GM18951 (cell line): ENCODE results near the gene NR3C2.

Source experiments
- POLR2A ChIP-seq: IDR thresholded peaks from 4 replicates; pipeline ENCODE4 v1.6.1; 2011; ENCODE audit warnings: mild to moderate bottlenecking; ENCODE audit not compliant: insufficient read length, insufficient read depth; ENCODE audit errors: extremely low read depth
- in situ Hi-C: fragments of 300-500 bp; cut with MboI; formaldehyde crosslinking; loops from one replicate; pipeline ENCODE4 v1.12.0; 2022; ENCODE audit warnings: low sequenced_read_pairs, mixed read lengths, inconsistent platforms; ENCODE audit not compliant: unreplicated experiment

Gene NR3C2

DNA sequence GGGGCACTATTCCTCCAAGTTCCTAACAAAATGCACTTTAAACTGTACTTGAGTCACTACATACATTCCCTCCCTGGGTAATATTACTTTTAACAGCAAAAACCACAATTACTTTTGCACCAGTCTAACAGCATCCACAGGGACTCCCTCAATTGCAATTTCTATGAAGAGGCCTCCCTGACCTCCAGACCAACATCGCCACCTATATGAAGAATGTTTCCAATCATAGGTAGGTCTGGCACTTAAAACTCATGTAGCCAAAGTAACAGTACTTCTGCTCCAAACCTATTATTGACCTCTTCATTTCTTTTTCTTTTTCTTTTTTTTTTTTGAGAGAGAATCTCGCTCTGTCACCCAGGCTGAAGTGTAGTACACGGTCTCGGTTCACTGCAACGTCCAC lies 15.6 kb downstream of the NR3C2 start:
- in situ Hi-C loops, result no loop called here
- no peak for TF ChIP-seq POLR2A

DNA sequence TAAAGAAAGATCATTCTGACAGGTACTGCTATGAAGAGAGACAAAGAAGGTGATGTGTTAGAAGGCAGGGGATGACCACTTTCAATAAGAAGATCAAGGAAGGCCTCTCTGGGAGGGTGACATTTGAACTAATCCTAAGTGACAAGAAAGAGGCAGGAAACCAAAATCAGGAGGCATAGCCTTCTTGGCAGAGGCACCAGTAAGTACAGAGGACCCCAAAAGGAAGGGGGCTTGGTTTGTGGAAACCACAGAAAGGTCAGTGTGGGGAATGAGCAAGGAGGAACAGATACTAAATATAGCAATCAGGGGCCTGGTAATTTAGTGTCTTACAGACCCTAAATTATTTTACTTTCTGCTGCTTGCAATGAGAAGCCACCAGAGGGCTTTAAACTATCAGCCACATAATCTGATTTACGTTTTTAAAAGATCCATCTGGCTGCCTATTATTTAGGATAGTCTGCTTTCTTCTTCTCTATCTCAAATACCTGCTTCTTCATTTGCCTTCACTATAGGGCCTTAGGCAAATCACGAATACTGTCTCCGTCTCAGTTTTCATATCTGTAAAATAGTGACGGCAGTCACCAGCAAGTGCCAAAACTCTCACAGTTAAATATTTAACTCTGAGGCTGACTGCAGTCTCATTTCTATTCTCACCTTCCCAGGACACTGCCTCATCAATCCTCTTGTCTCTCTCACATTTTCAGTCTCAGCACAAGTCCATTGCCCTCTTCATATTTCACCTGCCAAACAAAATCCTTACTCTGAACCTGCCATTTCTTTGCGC lies 16.7 kb downstream of the NR3C2 start:
- no peak for TF ChIP-seq POLR2A
- in situ Hi-C loops, result no loop called here

DNA sequence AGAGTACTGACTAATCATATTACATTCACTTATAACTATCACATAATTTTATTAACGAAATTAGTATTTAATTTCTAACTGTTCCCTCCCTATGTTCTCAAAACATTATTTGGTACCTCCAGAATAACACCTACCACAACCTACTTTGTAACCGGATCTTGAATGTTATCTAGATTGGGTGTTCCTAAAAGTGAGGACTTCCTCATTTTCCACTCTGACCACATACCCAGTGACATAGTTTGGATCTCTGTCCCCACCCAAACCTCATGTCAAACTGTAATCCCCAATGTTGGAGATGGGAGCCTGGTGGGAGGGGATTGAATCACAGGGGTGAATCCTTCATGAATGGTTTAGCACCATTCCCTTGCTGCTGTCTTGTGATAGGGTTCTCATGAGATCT lies 21.8 kb downstream of the NR3C2 start:
- in situ Hi-C loops, result no loop called here

DNA sequence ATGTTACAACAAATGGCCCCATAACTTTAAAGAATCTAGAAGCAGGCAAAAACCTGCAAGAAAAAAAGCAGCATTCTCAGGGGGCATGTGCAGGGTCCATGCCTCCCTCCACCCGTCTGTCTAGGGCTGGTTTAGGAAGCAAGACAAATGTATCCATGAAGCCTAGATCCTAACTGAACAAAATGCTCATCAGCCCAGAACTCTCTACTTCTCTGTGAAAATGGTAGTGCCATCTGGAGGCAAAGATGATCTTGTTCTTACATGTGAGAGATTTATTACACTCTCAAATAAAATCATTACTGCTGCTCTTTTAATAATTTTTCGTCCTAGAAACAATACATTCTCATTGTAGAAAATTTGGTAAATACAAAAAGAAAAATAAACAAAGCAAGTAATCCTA lies 26.7 kb downstream of the NR3C2 start:
- in situ Hi-C loops, result no loop called here
- TF ChIP-seq POLR2A, result no peak

More for the DNA sequence above, 21.8 kb downstream of the NR3C2 start:
- TF ChIP-seq POLR2A, result no peak

DNA sequence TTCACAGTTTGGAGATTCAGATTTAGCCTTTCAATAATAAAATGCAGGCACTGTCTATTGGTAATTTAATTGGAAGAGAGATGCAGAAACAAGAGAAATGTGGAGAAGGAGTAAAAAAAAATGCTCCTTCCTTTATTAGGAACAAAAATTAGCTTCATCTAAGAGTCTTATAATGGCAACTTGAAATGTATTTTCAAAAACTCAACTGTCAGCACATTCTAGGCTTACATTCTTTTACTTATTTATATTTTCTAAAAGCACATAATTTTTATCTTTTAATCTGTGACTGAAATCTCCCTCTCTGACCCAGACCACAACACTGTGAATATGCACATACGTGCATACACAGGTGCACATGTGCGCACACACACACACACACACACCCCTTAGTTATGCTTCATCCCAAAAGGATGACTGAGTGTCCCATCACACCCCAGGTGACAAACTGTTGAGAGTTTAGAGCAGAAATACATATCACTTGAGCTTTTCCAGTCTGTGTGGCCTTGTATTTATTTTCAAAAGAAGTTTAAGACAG lies 29.7 kb downstream of the NR3C2 start:
- no peak for TF ChIP-seq POLR2A
- in situ Hi-C loops, result no loop called here

DNA sequence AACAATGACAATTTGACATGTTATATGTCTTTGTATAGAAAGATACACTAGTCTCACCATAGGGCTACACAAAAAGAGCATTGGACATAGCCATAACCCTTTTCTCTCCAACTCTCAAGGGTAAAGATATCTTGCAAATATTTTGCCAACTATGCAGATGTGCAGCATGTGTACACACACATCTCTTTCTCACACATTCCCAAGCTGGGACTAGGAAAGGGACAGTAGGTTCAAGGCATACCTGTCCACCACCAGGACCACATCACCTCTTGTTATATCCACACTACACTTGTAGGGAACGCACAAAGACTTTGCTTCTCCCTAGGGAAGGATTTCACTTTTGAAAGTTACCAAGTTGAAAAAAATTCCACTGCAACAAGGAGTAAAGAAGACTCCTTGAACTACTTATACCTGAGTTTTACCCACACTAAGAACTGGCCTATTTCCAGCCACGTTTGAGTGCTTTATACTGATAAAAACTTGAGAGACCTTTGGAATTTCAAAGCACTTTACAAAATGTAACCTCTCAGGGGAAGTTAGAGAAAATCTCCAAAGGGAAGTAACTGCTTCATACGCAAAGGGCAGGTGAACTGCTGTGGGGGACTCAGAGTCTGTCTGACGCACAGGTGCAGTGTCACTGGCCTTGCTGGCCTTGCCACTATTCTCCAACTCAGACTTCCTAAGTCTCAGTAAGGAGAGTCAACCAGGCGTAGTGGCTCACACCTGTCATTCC lies 36.9 kb downstream of the NR3C2 start:
- no peak for TF ChIP-seq POLR2A
- in situ Hi-C loops, result no loop called here

DNA sequence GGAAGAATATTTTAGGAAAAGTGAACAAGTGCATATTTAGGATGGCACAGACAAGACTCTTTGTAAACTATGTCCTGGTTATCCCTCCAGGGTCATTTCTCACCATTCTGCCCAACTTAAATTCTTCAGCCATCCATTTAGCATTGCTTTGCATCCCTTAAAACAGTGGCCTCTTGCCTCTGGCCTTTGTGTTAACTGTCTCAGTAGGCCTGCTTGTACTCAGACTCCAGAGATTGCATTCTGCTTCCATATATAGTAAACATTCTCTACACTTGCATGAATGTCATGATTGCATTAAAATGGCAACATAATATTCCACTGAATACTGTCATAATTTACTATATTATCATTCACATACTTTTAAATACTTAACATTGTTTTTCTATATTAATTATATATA lies 43.2 kb downstream of the NR3C2 start:
- in situ Hi-C loops, result no loop called here
- TF ChIP-seq POLR2A, result no peak

DNA sequence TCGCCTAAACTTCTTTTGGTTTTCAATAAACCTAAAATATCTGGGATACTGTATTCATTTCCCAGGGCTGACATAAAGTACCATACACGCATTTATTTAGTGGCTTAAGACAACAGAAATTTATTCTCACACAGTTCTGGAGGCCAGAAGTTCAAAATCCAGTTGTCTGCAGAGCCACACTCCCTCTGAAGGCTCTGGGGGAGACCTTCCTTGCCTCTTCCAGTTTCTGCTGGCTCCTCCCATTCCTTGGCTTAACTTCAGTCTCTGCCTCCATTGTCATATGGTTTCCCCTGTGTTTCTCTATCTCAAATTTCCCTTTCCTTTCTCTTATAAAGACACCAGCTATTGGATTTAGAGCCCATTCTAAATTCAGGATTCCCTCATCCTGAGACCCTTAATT lies 44.4 kb downstream of the NR3C2 start:
- in situ Hi-C loops, result no loop called here
- TF ChIP-seq POLR2A, result no peak

DNA sequence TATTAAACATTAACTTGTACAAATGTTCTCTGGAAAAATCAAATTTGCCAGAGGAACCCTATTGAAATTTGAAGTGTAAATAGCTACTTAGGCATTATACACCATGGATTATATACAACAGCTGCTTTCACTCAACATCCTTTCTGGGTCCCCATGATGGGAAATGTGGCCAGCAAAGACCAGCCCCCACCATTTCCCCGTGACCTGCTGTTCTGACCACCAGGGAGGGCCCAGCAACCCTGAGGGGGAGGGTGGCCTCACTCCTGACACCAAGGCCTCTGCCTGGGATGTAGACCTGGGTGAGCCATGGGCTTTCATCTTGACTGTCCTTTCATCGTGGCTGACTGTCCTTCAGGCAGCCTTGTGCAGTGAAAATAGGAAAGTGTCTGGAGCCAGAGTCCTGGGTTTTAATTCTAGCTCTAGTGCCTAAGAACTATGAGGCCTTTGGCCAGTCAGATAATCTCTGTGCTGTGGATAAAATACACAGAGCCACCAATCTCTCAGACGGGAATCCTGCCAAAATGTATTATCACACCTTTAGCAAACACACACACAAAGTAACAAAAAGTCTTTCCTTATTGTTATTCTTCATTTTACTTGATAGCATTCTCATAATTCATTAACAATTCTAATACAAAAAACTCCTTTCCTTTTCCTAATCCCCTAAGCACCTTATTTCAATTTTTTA lies 45.1 kb downstream of the NR3C2 start:
- in situ Hi-C loops, result no loop called here
- TF ChIP-seq POLR2A, result no peak

DNA sequence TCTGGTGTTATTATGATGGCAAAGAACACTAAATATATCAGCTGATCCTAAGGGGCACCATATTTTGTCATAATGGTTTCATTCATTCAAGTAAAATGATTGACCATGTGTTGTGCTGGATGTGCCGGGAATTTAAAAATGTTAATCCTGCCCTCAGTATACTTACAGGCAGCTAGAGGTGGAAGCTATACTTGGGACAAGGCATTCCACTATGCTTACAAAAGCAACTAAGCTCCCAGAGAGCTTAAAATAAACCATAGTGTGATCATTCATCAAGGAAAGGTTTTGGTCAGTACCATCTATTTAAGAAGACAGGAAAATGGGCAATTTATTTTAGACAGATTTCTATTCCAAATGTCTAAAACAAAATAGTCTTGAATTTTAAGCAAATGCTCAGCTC lies 46.4 kb downstream of the NR3C2 start:
- in situ Hi-C loops, result no loop called here
- TF ChIP-seq POLR2A, result no peak

DNA sequence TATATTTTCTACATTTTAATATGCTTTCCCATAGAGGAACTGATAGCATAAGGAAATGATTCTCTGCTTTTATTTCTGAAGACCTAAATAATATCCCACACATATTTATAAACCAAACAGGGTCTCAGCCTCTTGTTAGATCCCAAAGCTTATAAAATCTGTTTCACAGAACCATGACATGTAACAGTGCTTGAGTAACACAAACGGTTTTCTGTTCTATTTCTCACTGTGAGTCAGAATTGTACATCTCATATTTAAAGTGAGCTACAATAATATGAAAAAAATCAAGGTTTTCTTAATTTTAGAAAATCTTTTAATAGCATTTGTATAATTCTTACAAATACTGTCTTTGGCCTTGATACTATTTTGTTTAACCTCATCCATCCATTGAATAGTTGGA lies 51.2 kb downstream of the NR3C2 start:
- in situ Hi-C loops, result no loop called here
- no peak for TF ChIP-seq POLR2A

DNA sequence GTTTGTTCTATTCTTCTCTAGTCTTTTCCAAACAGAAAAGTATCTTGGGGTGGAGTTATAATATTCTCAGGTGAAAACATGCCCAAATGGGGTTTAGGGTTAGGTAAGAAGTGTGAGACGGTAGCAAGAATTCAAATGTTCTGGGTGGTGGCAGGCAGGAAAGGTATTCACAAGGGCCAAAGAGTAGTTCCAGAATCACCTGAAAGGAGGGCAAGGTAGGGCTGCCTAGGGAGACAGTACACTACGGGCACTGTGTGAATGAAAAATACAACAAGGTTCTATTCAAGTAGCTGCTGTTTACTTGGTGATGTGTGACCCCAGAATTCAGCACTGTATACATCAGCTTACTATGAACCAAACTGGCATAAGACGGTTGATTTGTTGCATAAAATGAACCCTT lies 51.9 kb downstream of the NR3C2 start:
- in situ Hi-C loops, result no loop called here
- no peak for TF ChIP-seq POLR2A

DNA sequence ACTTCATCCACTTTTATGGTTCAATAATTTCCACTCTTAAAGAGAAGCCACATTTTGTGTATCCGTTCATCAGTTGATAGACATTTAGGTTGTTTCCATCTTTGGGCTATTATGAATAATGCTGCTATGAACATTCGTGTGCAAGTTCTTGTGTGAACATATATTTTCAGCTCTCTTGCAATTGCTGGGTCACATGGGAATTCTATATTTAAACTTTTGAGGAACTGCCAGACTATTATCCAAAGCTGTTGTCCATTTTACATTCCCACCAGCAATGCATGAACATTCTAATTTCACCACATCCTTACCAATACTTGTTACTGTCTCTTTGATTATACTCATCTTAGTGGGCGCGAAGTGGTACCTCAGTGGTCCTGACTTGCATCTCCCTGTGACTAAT lies 61.9 kb downstream of the NR3C2 start:
- no peak for TF ChIP-seq POLR2A
- in situ Hi-C loops, result no loop called here
